Measurements from ENCODE around the gene ASIC4. TPM values are rescaled to one million over a fixed set of nuclear protein-coding genes. Genes with fewer than 3 reads are reported as not detected.
A peak's percentile ranks its signal among the peaks of the same experiment; 100 is the strongest.

ASIC4 gene
- total and polyA plus RNA-seq, 2 of the 13 experiments (the other 11 are each of a cell fraction or from before 2014, with no cell fraction given): 0.03 TPM; not detected in 1

DNA sequence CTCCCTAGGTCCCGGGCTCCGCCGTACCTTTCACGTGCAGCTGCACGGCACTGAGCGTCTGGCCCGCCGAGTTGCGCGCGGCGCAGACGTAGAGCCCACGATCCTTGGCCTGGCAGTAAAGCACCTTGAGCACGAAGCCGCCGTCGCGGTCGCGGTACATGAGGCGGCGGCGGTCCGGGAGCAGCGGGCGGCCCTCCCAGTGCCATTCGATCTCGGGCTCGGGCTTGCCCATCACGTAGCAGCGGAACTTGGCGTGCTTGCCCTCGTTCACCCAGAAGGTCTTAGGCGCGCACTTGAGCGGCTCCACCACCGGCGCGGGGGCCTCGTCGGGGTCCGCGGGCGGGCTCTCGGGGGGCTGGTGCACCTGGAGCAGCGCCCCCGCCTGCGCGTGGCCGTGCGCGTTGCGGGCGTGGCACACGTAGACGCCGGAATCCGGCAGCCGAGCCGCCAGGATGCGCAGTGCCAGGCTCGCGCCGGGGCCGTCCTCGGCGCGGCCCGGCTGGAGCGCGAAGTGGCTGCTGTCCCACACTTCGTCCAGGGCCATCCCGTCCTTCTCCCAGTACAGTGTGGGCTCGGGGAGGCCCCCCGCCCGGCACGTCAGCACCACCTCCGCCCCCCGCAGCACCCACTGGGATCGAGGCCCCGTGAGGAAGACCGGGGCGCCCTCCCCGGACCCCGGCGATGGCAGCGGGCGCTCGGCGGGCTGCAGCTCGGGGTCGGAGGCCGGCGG, 56.1 kb downstream of the ASIC4 start (continued):
- TF ChIP-seq, protein P1, sequence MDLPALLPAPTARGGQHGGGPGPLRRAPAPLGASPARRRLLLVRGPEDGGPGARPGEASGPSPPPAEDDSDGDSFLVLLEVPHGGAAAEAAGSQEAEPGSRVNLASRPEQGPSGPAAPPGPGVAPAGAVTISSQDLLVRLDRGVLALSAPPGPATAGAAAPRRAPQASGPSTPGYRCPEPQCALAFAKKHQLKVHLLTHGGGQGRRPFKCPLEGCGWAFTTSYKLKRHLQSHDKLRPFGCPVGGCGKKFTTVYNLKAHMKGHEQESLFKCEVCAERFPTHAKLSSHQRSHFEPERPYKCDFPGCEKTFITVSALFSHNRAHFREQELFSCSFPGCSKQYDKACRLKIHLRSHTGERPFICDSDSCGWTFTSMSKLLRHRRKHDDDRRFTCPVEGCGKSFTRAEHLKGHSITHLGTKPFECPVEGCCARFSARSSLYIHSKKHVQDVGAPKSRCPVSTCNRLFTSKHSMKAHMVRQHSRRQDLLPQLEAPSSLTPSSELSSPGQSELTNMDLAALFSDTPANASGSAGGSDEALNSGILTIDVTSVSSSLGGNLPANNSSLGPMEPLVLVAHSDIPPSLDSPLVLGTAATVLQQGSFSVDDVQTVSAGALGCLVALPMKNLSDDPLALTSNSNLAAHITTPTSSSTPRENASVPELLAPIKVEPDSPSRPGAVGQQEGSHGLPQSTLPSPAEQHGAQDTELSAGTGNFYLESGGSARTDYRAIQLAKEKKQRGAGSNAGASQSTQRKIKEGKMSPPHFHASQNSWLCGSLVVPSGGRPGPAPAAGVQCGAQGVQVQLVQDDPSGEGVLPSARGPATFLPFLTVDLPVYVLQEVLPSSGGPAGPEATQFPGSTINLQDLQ (CRISPR knock-in tag; IDR thresholded peaks at IDR 0.05): peak; percentile 72
- TF ChIP-seq CCAR2 (optimal IDR thresholded peaks at IDR 0.05; ENCODE audit: low read depth, low read length) (no peak), NRL (CRISPR knock-in tag; IDR thresholded peaks at IDR 0.05; ENCODE audit: borderline replicate concordance) (peak; percentile 74; the same call in 1 of the 2 replicates), ZNF674 (CRISPR knock-in tag; IDR thresholded peaks at IDR 0.05; ENCODE audit: low read depth) (no peak), RARG (CRISPR knock-in tag; IDR thresholded peaks at IDR 0.05; ENCODE audit: low read depth) (no peak), KDM2A (CRISPR knock-in tag; IDR thresholded peaks at IDR 0.05; ENCODE audit: borderline replicate concordance, low read depth) (peak; percentile 54; the same call in 1 of the 2 replicates), ZBTB3 (CRISPR knock-in tag; IDR thresholded peaks at IDR 0.05; ENCODE audit: borderline replicate concordance, low read depth) (no peak), HNRNPH1 (optimal IDR thresholded peaks at IDR 0.05; ENCODE audit: low read depth, low read length) (no peak), ZNF329 (CRISPR knock-in tag; IDR thresholded peaks at IDR 0.05; ENCODE audit: low read depth) (peak; percentile 48; the same call in 1 of the 2 replicates)
- TF ChIP-seq, protein P2, sequence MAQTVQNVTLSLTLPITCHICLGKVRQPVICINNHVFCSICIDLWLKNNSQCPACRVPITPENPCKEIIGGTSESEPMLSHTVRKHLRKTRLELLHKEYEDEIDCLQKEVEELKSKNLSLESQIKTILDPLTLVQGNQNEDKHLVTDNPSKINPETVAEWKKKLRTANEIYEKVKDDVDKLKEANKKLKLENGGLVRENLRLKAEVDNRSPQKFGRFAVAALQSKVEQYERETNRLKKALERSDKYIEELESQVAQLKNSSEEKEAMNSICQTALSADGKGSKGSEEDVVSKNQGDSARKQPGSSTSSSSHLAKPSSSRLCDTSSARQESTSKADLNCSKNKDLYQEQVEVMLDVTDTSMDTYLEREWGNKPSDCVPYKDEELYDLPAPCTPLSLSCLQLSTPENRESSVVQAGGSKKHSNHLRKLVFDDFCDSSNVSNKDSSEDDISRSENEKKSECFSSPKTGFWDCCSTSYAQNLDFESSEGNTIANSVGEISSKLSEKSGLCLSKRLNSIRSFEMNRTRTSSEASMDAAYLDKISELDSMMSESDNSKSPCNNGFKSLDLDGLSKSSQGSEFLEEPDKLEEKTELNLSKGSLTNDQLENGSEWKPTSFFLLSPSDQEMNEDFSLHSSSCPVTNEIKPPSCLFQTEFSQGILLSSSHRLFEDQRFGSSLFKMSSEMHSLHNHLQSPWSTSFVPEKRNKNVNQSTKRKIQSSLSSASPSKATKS (CRISPR knock-in tag; IDR thresholded peaks at IDR 0.05): no peak
- TF ChIP-seq, protein P3, sequence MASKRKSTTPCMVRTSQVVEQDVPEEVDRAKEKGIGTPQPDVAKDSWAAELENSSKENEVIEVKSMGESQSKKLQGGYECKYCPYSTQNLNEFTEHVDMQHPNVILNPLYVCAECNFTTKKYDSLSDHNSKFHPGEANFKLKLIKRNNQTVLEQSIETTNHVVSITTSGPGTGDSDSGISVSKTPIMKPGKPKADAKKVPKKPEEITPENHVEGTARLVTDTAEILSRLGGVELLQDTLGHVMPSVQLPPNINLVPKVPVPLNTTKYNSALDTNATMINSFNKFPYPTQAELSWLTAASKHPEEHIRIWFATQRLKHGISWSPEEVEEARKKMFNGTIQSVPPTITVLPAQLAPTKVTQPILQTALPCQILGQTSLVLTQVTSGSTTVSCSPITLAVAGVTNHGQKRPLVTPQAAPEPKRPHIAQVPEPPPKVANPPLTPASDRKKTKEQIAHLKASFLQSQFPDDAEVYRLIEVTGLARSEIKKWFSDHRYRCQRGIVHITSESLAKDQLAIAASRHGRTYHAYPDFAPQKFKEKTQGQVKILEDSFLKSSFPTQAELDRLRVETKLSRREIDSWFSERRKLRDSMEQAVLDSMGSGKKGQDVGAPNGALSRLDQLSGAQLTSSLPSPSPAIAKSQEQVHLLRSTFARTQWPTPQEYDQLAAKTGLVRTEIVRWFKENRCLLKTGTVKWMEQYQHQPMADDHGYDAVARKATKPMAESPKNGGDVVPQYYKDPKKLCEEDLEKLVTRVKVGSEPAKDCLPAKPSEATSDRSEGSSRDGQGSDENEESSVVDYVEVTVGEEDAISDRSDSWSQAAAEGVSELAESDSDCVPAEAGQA (IDR thresholded peaks at IDR 0.05; ENCODE audit: low read depth): 0 out of 2 replicates have a peak, but pooled peaks have one; percentile 43
- TF ChIP-seq, protein P3 (CRISPR knock-in tag; IDR thresholded peaks at IDR 0.05; ENCODE audit: borderline replicate concordance): no peak

Data from HepG2 (cell line).